Gastrocnemius medialis (tissue), 4 donors: ENCODE measurements around the gene TOB1. TPM values are rescaled to one million over a fixed set of nuclear protein-coding genes. Genes with fewer than 3 reads are reported as not detected.
A peak's percentile ranks its signal among the peaks of the same experiment; 100 is the strongest.

Source experiments
- ATAC-seq, 2 donors: fragments of 150-250 bp; one replicate each; pipeline ENCODE4 v1.9.1; 2016
- DNase-seq, 2 donors: peaks; one replicate each; pipeline ENCODE4 v3.0.0-alpha.2; 2019
- H3K27ac ChIP-seq, 4 donors: fragments of 200-600 bp; sonication (generic); 1 replicate in 1 of 4; 2 replicates in 3 of 4; pipeline ENCODE4 v1.5.1; 2016 to 2018; ENCODE audit warnings: mild to moderate bottlenecking in 2 of 4, moderate library complexity in 1 of 4
- H3K27me3 ChIP-seq, 3 donors: fragments of 200-600 bp; sonication (generic) in 2 of 3; 1 replicate in 1 of 3; 2 replicates in 2 of 3; pipeline versions ENCODE4 v1.5.1 to v1.6.0; 2016 to 2019; ENCODE audit warnings: mild to moderate bottlenecking in 1 of 3, moderate library complexity in 1 of 3
- H3K36me3 ChIP-seq, 2 donors: fragments of 200-600 bp; sonication (generic) in 1 of 2; one replicate each; pipeline ENCODE4 v1.5.1; 2017 to 2018
- H3K4me1 ChIP-seq, 2 donors: fragments of 200-600 bp; sonication (generic) in 1 of 2; one replicate each; pipeline ENCODE4 v1.5.1; 2016 to 2017; ENCODE audit warnings: mild to moderate bottlenecking in 2 of 2
- H3K4me3 ChIP-seq, 4 donors: fragments of 200-600 bp; sonication (generic) in 3 of 4; 1 replicate in 1 of 4; 2 replicates in 3 of 4; pipeline ENCODE4 v1.5.1; 2016 to 2019; ENCODE audit warnings: mild to moderate bottlenecking in 2 of 4
- H3K9me3 ChIP-seq, 3 donors: fragments of 200-600 bp; sonication (generic) in 2 of 3; 1 replicate in 1 of 3; 2 replicates in 2 of 3; pipeline ENCODE4 v1.5.1; 2016 to 2019
- POLR2A ChIP-seq, 2 donors: fragments of 450-650 bp; IDR thresholded peaks; one replicate each; pipeline ENCODE4 v1.6.1; 2017; ENCODE audit warnings: antibody characterized with exemption in 2 of 2, mild to moderate bottlenecking in 2 of 2, moderate library complexity in 2 of 2
- in situ Hi-C, 4 donors: fragments of 200-750 bp; cut with MboI; loops; one replicate each; pipeline versions ENCODE4 v1.15.0 to v1.8.0; 2017; ENCODE audit warnings: low sequenced_read_pairs in 4 of 4
- intact Hi-C: fragments of 100-400 bp; cut with DNase I; formaldehyde crosslinking; loops from one replicate; pipeline ENCODE4 v1.15.1; 2023; ENCODE audit warnings: low total_unique reads
- total RNA-seq, 4 donors: library from RNA; depleted of rRNA; stranded (reverse); fragments of >200 nt; gene quantifications; one replicate each; pipeline versions ENCODE4 v1.1.0 to v1.2.3, GENCODE V29; 2016
- TF ChIP-seq, protein P1 (sequence below), 5 experiments: fragments of 450-650 bp in 3 of 5; fragments of 200-600 bp in 2 of 5; sonication (generic) in 2 of 5; IDR thresholded peaks in 4 of 5; conservative IDR thresholded peaks in 1 of 5; 1 replicate in 4 of 5; 2 replicates in 1 of 5; pipeline ENCODE4 v1.5.1; 2016 to 2019; ENCODE audit warnings: antibody characterized with exemption in 5 of 5, mild to moderate bottlenecking in 3 of 5, moderate library complexity in 3 of 5

TOB1 gene
- total RNA-seq, 4 donors from 2014 or later = 13.6 to 53.5 (median 28.2) TPM

DNA sequence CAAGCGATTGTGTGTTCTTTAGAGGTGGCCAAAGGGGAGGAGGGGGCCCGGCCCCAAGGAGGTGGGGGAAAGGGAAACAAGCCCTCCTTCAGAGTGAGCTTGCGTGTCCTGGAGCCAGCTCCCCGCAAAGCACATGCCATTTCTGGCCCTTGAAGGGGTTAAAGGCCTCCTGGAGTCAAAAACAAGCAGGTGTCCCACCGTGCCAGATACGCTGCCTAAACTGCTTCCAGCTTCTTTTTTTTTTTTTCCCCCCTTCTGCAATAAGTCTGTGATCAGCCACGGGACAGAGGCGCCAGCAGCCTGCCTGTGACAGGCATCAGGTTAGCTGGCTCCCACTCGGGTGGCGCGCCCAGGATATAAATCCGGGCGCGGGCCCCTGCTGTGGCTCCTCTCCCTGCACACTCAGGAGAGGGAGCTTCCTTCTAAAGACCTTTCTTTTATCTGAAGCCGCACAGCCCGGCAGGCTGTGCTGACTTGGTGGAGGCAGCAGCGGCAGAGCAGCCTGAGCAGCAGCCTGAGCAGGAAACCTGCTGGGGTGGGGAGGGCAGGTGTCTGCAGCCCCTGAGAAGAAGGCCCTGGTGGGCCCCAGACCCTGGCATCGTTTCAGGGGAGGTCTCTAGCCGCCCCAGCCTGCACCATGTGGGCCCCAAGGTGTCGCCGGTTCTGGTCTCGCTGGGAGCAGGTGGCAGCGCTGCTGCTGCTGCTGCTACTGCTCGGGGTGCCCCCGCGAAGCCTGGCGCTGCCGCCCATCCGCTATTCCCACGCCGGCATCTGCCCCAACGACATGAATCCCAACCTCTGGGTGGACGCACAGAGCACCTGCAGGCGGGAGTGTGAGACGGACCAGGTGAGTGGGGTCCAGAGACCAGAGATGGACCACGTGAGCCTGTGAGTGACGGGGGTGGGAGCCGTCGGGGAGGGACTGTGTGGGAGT, 30.6 kb downstream of the TOB1 start, which contains the start of gene WFIKKN2:
WFIKKN2 (plus strand) TSS at position 286 of the 934 bp plus-strand sequence; CDS start at position 638, 352 bp downstream.
- H3K4me3 ChIP-seq = peak within 1 kb of the TSS; percentile 43 to 60 (median 50)
- no peak for DNase-seq
- in situ Hi-C loops = loop anchor here in 1 of 4 donors (25.0 kb wide), 1 partner anchor 298 kb away; the partner anchor contains the start of genes EPN3 and SPATA20
- intact Hi-C loops = no loop called here
- H3K4me1 ChIP-seq = peaks cover 3 to 12% of the 10 kb centered on the region in 2 donors
- ATAC-seq = peak; percentile 57 to 63
- H3K27ac ChIP-seq = peak within 1 kb of the TSS in 2 of 4 donors; percentile 13 to 57
- TF ChIP-seq, protein P1, sequence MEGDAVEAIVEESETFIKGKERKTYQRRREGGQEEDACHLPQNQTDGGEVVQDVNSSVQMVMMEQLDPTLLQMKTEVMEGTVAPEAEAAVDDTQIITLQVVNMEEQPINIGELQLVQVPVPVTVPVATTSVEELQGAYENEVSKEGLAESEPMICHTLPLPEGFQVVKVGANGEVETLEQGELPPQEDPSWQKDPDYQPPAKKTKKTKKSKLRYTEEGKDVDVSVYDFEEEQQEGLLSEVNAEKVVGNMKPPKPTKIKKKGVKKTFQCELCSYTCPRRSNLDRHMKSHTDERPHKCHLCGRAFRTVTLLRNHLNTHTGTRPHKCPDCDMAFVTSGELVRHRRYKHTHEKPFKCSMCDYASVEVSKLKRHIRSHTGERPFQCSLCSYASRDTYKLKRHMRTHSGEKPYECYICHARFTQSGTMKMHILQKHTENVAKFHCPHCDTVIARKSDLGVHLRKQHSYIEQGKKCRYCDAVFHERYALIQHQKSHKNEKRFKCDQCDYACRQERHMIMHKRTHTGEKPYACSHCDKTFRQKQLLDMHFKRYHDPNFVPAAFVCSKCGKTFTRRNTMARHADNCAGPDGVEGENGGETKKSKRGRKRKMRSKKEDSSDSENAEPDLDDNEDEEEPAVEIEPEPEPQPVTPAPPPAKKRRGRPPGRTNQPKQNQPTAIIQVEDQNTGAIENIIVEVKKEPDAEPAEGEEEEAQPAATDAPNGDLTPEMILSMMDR (IDR thresholded peaks at IDR 0.05 in 4 of 5, conservative IDR thresholded peaks at IDR 0.05 in 1 of 5) = no peak
- no peak for TF ChIP-seq POLR2A (IDR thresholded peaks at IDR 0.05)
- H3K27me3 ChIP-seq = no peaks in the 10 kb centered on the region
- H3K36me3 ChIP-seq = no peaks in the 10 kb centered on the region
- no peaks in the 10 kb centered on the region for H3K9me3 ChIP-seq

DNA sequence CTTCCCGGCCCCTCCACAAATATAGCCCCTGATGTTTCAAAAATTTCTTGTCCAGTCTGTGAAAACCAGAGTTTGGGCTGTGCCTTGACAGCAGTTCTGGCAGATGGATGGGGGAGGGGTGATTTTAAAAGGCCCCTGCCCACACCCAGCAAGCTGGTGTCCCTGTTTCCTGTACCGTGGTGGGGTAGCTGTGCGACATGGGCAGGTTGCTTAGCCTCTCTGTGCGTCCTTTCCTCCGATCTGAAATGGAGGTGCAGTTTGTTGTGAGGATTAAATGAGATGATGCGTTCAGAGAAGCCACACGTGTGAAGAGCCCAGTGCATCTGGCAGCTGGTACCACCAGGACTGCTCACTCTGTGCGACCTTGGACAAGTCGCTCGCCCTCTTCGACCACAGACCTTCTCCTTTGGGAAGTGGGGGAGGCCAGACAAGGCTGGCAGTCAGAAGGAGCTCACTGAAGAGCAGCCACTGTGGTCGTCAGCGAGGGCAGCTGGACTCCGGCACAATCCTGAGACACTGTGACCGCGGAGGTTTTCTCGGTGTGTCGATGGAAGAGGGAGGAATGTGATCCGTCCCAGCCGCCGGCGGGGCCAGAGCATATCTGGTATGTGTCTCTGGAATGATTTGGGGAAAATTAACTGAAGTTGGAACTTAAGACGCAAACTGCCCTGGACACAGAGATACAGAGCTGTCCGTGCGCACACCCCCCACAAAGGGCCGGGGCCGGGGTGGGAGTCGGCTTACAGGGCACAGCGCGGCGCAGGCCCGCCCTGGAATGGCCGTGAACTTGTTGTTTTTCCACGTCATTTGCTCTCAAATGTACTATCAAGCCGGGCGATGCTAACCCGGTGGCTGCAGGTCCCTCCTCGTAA, 31.5 kb downstream of the TOB1 start:
- peak; percentile 47 to 67 for ATAC-seq
- Histone ChIP-seq H3K4me3 (peak overlapping the region; percentile 43 to 60 (median 50)), H3K27me3 (no peaks in the 10 kb centered on the region), H3K9me3 (no peaks in the 10 kb centered on the region), H3K36me3 (no peaks in the 10 kb centered on the region), H3K27ac (peak overlapping the region in 2 of 4 donors; percentile 13 to 57), H3K4me1 (peaks cover 3 to 12% of the 10 kb centered on the region in 2 donors)
- in situ Hi-C loops = loop anchor here in 1 of 4 donors (25.0 kb wide), 1 partner anchor 297 kb away; the partner anchor contains the start of genes EPN3 and SPATA20
- TF ChIP-seq, protein P1 (IDR thresholded peaks at IDR 0.05 in 4 of 5, conservative IDR thresholded peaks at IDR 0.05 in 1 of 5) = no peak
- TF ChIP-seq POLR2A (IDR thresholded peaks at IDR 0.05) = no peak
- intact Hi-C loops = no loop called here
- DNase-seq = no peak

DNA sequence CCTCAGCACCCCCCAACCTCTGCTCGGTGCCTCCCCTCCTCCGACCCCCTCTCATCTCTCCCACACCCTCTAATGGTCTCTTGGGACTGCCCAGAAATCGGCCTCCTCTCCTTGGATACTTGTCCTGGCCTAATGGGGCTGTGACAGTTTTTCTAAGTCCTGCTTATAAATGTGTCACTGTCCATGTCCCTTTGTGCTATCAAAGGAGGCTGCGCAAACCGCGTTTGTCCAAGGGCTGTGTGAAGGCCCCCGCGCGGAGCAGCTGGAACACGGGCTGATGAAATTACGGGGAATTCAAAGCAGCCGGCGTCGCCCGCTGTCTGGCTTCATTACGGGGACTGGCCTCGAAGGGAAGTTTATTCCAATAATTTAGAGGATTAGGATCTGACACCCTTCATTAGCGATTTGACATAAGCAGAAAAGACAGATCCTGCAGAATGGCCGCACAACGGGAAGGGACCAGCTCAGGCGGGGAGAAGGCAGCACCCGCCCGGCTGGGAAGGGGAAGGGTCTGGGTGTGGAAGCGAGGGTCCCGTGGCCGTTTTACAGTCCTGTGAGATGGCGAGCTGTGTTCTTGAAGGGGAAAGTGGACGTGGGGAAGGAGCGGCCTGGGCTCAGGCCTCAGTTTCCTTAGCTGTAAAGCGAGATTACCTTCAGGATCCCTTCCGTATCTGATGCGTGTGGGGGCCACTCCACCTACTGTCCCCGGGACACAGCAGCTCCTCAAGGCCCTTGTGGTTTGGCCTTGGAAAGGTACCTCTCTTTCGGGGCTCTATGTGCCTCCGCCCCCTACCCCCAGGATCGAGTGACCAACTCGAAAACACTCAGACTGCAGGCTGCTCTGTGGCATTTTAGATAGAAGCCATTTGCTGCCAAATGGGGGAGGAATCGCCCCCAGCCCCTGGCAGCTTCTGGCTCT, 32.4 kb downstream of the TOB1 start:
- ATAC-seq (no peak), DNase-seq (no peak)
- H3K9me3 ChIP-seq = no peaks in the 10 kb centered on the region
- H3K27me3 ChIP-seq = no peaks in the 10 kb centered on the region
- no peak overlapping the region for H3K4me3 ChIP-seq
- no peak overlapping the region for H3K27ac ChIP-seq
- peaks cover 3 to 12% of the 10 kb centered on the region in 2 donors for H3K4me1 ChIP-seq
- intact Hi-C loops (no loop called here), in situ Hi-C loops (loop anchor here in 1 of 4 donors (25.0 kb wide), 1 partner anchor 296 kb away; the partner anchor contains the start of genes EPN3 and SPATA20)
- TF ChIP-seq, protein P1 (IDR thresholded peaks at IDR 0.05 in 4 of 5, conservative IDR thresholded peaks at IDR 0.05 in 1 of 5) = no peak
- TF ChIP-seq POLR2A (IDR thresholded peaks at IDR 0.05) = no peak
- no peaks in the 10 kb centered on the region for H3K36me3 ChIP-seq
